ENCODE results near the gene HTR3C.

GRCh38 chr3:184004476-184004875 is 48.4 kb upstream of the HTR3C start:
- no peak for TF ChIP-seq FOXM1 (IDR thresholded peaks at IDR 0.05; ENCODE audit: low read depth)
- TF ChIP-seq RXRA (IDR thresholded peaks at IDR 0.05; ENCODE audit: borderline replicate concordance, low read depth), result no peak
- no peak for TF ChIP-seq EP300 (IDR thresholded peaks at IDR 0.05; ENCODE audit: borderline replicate concordance in 1 of 2, low read depth in 1 of 2, low read length in 1 of 2)
- no peak for TF ChIP-seq CTCF (IDR thresholded peaks at IDR 0.05)
